Peyer's patch (tissue), 4 donors: Measurements from ENCODE around the gene SNTG2. TPM values are rescaled to one million over a fixed set of nuclear protein-coding genes. Genes with fewer than 3 reads are reported as not detected.

Experiments
- DNase-seq, 3 donors: peaks; one replicate each; pipeline ENCODE4 v3.0.0-alpha.2; 2017 to 2019
- H3K27ac ChIP-seq, 4 donors: fragments of 200-600 bp; sonication (generic); one replicate each; pipeline ENCODE4 v1.5.1; 2016 to 2019
- H3K27me3 ChIP-seq, 2 donors: fragments of 200-600 bp; sonication (generic); one replicate each; pipeline ENCODE4 v1.5.1; 2019
- H3K36me3 ChIP-seq, 3 donors: fragments of 200-600 bp; sonication (generic); one replicate each; pipeline ENCODE4 v1.5.1; 2016 to 2019
- H3K4me1 ChIP-seq, 4 donors: fragments of 200-600 bp; sonication (generic); one replicate each; pipeline ENCODE4 v1.5.1; 2016 to 2019
- H3K4me3 ChIP-seq, 4 donors: fragments of 200-600 bp; sonication (generic); 1 replicate in 3 of 4; 2 replicates in 1 of 4; pipeline ENCODE4 v1.5.1; 2016 to 2019; ENCODE audit warnings: mild to moderate bottlenecking in 1 of 4
- H3K9me3 ChIP-seq, 4 donors: fragments of 200-600 bp; sonication (generic); one replicate each; pipeline ENCODE4 v1.5.1; 2016 to 2019; ENCODE audit warnings: mild to moderate bottlenecking in 1 of 4
- CTCF ChIP-seq, 6 experiments: fragments of 450-650 bp in 4 of 6; fragments of 200-600 bp in 2 of 6; sonication (generic) in 1 of 6; IDR thresholded peaks; one replicate each; pipeline ENCODE4 v1.5.1; 2017 to 2019; ENCODE audit warnings: antibody characterized with exemption in 6 of 6, mild to moderate bottlenecking in 3 of 6, moderate library complexity in 1 of 6
- POLR2A ChIP-seq, 2 donors: fragments of 450-650 bp; IDR thresholded peaks; one replicate each; pipeline ENCODE4 v1.5.1; 2017; ENCODE audit warnings: antibody characterized with exemption in 2 of 2, mild to moderate bottlenecking in 2 of 2, moderate library complexity in 2 of 2
- total RNA-seq, 4 donors: library from RNA; depleted of rRNA; stranded (reverse); fragments of >200 nt; gene quantifications; one replicate each; pipeline ENCODE4 v1.1.0, GENCODE V29; 2016

Gene SNTG2
- total RNA-seq, 4 donors from 2014 or later = 1.8 to 65.2 (median 3.9) TPM

- no peak for DNase-seq
- TF ChIP-seq POLR2A (IDR thresholded peaks at IDR 0.05) (no peak), CTCF (IDR thresholded peaks at IDR 0.05) (no peak)
- no peaks in the 10 kb centered on the region for H3K36me3 ChIP-seq
These were observed 16.8 kb upstream of the SNTG2 start for GRCh38 chr2:933734-934295.

GRCh38 chr2:937530-937929 is 13.1 kb upstream of the SNTG2 start:
- no peak overlapping the region for H3K27ac ChIP-seq
- H3K36me3 ChIP-seq = no peaks in the 10 kb centered on the region
- no peak overlapping the region for H3K4me3 ChIP-seq
- H3K4me1 ChIP-seq = no peaks in the 10 kb centered on the region
- no peak for DNase-seq
- H3K9me3 ChIP-seq = peaks cover 0 to 5% (median 0%) of the 10 kb centered on the region in 4 donors
- H3K27me3 ChIP-seq = no peaks in the 10 kb centered on the region
- TF ChIP-seq POLR2A (IDR thresholded peaks at IDR 0.05) = no peak
- no peak for TF ChIP-seq CTCF (IDR thresholded peaks at IDR 0.05)

More at GRCh38 chr2:933734-934295, 16.8 kb upstream of the SNTG2 start:
- Histone ChIP-seq H3K27ac (no peak overlapping the region), H3K4me3 (no peak overlapping the region), H3K27me3 (no peaks in the 10 kb centered on the region), H3K9me3 (peaks cover 0 to 12% (median 0%) of the 10 kb centered on the region in 4 donors), H3K4me1 (no peaks in the 10 kb centered on the region)

- Histone ChIP-seq H3K4me1 (no peaks in the 10 kb centered on the region), H3K36me3 (no peaks in the 10 kb centered on the region), H3K9me3 (peaks cover 0 to 5% (median 0%) of the 10 kb centered on the region in 4 donors), H3K27ac (no peak overlapping the region), H3K27me3 (no peaks in the 10 kb centered on the region), H3K4me3 (no peak overlapping the region)
- TF ChIP-seq CTCF (IDR thresholded peaks at IDR 0.05) = no peak
- TF ChIP-seq POLR2A (IDR thresholded peaks at IDR 0.05) = no peak
- no peak for DNase-seq
These were observed 12.3 kb upstream of the SNTG2 start for GRCh38 chr2:938181-939005.

GRCh38 chr2:939936-940601 is 10.6 kb upstream of the SNTG2 start:
- DNase-seq = no peak
- Histone ChIP-seq H3K4me1 (no peaks in the 10 kb centered on the region), H3K27me3 (no peaks in the 10 kb centered on the region), H3K9me3 (peaks cover 0 to 5% (median 0%) of the 10 kb centered on the region in 4 donors), H3K4me3 (no peak overlapping the region), H3K36me3 (no peaks in the 10 kb centered on the region), H3K27ac (no peak overlapping the region)
- TF ChIP-seq POLR2A (IDR thresholded peaks at IDR 0.05) = no peak
- TF ChIP-seq CTCF (IDR thresholded peaks at IDR 0.05) = no peak

- TF ChIP-seq CTCF (IDR thresholded peaks at IDR 0.05) = no peak
- TF ChIP-seq POLR2A (IDR thresholded peaks at IDR 0.05) = no peak
- no peak overlapping the region for H3K4me3 ChIP-seq
- DNase-seq = no peak
- no peaks in the 10 kb centered on the region for H3K36me3 ChIP-seq
- H3K9me3 ChIP-seq = peaks cover 0 to 5% (median 0%) of the 10 kb centered on the region in 4 donors
- H3K4me1 ChIP-seq = no peaks in the 10 kb centered on the region
- no peaks in the 10 kb centered on the region for H3K27me3 ChIP-seq
- H3K27ac ChIP-seq = no peak overlapping the region
These were observed 8.8 kb upstream of the SNTG2 start for GRCh38 chr2:941871-942270.
